Bone marrow (tissue), 2 donors: Measurements from ENCODE around the gene SSX5.
"Not testable (repeated sequence)": the region's sequence is repeated elsewhere in the genome, so short reads cannot be mapped to it uniquely, and the experiment has no call there.

Experiments
- DNase-seq, 2 donors: peaks; one replicate each; lab custom pipeline; 2025; lab: John Stamatoyannopoulos, UW

Gene SSX5, protein sequence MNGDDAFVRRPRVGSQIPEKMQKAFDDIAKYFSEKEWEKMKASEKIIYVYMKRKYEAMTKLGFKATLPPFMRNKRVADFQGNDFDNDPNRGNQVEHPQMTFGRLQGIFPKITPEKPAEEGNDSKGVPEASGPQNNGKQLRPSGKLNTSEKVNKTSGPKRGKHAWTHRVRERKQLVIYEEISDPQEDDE

DNA sequence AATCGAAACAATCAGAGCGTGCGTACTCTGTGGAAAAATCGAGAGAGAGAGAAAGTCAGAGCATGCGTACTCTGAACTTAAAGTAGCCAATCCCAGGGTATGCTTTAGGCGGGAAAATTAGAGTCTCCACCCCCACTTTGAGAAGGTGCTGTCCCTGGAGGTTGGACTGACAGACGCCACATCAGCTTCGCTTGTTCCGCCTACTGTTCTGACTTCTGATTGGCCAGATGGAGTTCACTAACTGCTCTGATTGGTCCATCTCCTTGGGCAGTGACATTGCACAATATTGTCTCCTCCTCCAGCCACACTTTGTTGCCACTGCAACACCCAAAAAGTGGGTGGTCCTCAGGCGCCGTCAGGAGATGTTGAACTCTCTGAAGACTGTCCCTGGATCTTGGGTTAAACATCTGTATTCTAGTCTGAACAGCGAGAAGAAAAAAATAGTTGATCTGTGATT, at the start of gene SSX5:
TSS of gene SSX5 (minus strand) at position 51 of the 457 bp plus-strand sequence. CDS start 1,437 bp downstream, outside the sequence.
- no peak for DNase-seq

DNA sequence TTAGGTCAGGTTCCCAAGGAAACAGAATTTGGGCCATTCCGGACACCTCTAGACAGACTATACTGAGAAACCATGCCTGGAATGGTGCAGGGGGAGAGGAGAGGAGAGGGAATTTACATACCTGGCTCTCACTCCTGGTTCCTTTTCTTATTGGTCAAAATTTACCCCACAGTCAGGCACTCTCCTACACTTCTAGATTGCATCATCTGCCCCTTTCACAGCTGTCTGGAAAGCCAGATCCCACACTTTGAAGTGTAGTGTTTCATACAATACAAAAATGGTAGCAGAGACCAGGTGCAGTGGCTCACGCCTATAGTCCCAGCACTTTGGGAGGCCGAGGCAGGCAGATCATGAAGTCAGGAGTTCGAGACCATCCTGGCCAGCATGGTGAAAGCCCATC, 27.6 kb upstream of the SSX5 start:
- not testable (repeated sequence) for DNase-seq

DNA sequence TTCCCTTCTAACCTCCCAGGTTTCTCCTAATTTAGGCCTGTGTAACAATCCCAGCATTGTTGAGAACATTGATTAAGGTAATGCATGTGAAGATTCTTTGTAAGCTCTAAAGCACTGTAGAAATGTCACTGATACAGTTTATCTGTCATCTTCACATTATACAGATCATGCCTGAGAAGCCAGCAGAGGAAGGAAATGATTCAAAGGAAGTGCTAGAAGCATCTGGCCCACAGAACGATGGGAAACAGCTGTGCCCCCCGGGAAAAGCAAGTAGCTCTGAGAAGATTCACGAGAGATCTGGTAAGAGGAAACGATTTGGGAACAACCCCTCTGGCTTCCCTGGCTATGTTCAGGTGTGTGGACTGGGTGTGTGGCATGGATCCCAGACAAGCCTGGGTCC, 17.7 kb upstream of the SSX5 start:
- DNase-seq: not testable (repeated sequence)

DNA sequence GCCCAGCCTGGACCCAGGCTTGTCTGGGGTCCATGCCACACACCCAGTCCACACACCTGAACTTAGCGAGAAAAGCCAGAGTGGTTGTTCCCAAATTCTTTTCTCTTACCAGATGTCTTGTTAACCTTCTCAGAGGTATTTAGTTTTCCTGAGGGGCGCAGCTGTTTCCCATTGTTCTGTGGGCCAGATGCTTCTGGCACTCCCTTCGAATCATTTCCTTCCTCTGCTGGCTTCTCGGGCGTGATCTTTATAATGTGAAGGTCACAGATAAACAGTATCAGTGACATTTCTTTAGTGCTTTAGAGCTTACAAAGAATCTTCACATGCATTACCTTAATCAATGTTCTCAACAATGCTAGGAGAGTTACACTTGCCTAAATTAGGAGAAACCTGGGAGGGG, 6.6 kb downstream of the SSX5 start:
- DNase-seq: not testable (repeated sequence)

DNA sequence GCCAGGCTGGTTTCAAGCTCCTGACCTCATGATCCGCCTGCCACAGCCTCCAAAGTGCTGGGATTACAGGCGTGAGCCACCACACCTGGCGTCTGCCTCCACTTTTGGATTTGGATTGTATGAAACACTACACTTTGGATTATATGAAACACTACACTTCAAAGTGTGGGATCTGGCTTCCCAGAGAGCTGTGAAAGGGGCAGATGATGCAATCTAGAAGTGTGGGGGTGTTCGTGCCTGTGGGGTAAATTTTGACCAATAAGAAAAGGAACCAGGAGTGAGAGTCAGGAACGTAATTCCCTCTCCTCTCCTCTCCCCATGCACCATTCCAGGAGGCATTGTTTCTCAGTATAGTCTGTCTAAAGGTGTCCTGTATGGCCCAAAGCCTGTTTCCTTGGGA, 14.7 kb downstream of the SSX5 start:
- DNase-seq: not testable (repeated sequence)

DNA sequence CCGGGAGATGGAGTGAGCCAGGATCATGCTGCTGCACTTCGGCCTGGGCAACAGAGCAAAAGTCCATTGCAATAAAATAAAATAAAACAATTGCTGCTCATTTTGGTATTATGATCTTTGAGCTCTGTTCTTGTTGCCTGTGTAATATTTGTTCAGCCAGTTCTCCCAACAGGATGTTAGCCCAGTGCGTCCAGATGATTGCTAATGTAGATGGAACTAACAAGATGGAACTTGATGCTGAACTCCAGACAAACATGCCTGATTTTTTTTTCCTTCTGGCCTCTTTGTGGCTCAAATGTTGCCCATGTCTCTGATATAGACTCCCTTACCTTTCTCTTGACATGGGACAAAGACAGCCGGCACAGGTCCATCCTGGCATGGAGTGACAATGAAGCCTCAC, 15.8 kb downstream of the SSX5 start:
- DNase-seq: no peak

DNA sequence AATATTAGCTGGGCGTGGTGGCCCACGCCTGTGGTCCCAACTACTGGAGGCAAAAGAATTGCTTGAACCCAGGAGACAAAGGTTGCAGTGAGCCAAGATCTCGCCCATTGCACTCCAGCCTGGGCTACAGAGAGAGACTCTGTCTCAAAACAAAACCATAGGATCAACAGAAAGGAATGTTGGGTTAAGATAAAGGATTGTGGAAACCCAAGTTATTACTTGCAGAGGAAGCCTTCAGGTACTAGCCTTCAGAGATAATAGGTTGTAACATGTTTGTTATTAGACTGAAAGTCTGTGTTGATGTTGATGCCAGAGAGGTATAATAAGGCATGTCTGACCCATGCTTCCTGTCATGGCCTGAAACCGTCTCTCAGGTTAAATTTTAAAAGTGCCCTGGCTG, 16.9 kb downstream of the SSX5 start:
- no peak for DNase-seq

DNA sequence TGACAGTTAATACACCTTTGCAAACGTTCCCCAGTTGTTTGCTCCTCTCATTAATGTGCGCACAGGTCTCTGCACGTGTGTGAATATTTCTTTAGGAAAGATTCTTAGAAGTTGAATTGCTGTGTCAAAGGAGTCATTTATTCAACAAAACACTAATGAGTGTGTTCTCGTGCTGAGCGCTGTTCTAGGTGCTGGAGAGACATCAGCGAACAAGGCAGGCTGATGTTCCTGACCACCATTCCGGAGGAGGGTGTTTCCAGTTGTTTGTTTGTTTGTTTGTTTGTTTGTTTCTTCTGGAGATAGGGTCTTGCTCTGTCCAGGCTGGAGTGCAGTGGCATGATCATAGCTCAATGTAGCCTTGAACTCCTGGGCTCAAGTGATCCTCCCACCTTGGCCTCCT, 30.3 kb downstream of the SSX5 start:
- not testable (repeated sequence) for DNase-seq

DNA sequence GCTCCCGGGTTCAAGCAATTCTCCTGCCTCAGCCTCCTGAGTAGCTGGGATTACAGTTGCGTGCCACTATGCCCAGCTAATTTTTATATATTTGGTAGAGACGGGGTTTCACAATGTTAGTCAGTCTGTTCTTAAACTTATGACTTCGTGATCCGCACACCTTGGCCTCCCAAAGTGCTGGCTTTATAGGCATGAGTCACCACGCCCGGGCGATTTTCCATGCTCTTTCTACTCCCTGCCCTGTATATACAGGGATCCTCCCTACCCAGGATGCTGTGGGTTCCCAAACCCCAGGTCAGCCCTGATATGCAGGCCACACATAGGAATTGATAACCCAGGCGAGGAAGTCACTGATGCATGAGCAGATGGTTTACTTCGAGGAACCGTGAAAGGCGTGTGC, 31.4 kb downstream of the SSX5 start:
- no peak for DNase-seq

DNA sequence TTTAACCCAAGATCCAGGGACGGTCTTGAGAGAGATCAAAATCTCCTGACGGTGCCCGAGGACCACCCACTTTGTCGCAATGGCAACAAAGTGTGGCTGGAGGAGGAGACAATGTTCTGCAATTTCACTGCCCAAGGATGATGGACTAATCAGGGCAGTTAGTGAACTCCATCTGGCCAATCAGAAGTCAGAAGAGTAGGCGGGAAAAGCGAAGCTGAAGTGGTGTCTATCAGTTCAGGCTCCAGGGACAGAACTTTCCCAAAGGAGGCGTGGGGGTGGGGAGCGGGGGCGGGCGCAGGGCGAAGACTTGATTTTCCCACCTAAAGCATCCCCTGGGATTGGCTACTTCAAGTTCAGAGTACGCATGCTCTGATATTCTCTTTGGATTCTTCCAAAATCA, 40.6 kb downstream of the SSX5 start:
- no peak for DNase-seq

DNA sequence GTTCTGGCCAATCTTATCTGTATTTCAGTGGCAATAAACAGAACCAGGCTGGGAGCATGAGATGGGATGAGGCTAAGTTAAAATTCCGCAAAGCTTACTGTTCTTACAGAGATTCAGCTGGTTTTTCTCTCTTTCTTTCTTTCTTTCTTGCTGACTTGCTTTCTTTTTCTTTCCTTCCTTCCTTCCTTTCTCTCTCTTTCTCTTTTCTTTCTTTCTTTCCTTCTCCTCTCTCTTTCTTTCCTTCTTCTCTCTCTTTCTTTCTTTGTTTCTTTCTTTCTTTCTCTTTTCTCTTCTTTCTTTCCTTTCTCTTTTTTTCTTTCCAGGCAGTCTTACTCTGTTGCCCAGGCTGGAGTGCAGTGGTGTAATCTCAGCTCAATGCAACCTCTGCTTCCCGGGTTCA, 41.8 kb downstream of the SSX5 start:
- DNase-seq: no peak

DNA sequence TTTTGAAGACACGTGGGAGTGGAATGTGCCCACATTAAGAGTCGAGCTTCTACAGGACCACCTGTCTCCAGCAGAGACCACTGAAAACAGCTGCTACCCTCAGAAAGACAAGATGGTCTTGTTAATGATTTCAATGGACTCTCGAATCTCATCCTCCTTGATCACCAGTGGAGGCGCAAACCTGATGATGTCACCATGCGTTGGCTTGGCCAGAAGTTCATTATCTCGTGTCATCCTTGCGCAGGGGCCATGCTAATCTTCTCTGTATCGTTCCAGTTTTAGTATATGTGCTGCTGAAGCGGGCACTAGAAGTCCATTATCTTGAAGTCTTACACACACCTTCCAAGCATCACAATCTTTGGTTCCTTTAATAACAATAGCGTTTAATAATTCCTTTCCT, 42.8 kb downstream of the SSX5 start:
- no peak for DNase-seq

DNA sequence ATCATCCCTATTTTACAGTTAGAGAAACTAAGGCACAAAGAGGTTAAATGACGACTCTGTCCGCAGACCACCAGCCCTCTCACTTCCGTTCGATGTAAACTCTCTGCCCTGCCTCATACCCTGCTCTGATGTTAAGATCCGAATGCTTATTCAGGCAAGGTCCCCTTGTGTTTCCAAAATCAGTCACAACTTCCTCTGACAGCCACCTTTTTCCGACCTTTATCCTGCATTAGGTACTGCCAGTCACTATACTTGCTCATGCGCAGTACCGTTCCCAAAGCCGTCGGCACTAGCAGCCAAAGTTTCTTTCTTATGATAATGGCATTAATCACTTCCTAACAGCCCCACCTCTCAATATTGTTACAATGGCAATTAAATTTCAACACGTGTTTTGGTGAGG, 53.9 kb downstream of the SSX5 start:
- not testable (repeated sequence) for DNase-seq

DNA sequence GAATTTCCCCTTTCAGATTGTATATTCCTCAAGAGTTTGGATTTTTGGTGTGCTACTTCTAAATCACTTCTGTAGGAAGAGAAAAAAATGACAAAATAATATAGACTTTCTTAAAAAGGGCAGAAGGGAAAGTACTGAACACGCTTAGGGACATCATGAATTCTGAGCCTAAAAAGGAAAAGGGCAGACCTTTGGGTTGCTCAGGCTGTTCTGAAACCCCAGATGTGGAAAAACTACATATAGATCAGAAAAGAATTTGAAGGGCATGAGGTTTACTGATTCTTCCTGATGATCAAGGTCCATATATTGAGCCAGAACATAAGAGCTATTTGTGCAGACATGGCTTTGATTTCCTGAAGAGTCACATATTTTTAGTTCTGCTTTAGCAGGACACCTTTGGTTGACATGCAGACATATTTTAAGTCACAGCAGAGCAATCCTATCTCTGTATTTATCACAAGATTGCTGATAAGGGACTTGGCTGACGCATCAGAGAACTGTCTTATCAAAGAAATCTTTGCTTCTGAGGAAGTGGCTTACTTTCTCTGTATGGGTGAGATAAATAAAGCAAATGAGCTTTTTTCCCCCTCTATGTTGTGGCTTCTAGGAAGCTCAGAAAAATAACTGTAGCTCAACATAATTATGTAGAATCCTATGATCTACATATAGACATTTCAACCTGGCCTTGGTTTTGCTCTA, 54.6 kb downstream of the SSX5 start:
- DNase-seq: not testable (repeated sequence)

DNA sequence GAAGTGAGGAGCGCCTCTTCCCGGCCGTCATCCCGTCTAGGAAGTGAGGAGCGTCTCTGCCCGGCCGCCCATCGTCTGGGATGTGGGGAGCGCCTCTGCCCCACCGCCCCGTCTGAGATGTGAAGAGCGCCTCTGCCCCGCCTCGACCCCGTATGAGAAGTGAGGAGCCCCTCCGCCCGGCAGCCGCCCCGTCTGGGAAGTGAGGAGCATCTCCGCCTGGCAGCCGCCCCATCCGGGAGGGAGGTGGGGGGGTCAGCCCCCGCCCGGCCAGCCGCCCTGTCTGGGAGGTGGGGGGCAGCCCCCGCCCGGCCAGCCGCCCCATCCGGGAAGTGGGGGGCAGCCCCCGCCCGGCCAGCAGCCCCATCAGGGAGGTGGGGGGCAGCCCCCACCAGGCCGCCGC, 57.5 kb downstream of the SSX5 start:
- DNase-seq: not testable (repeated sequence)
